Mesothelial cell of epicardium (in vitro differentiated cells): ENCODE data around the gene RTN1. TPM values are rescaled to one million over a fixed set of nuclear protein-coding genes. Genes with fewer than 3 reads are reported as not detected.

ENCODE experiments used
- DNase-seq, 2 experiments: peaks; one replicate each; pipeline ENCODE4 v3.0.0; 2021; ENCODE audit warnings: low spot score in 2 of 2; ENCODE audit not compliant: unreplicated experiment in 2 of 2
- H3K27ac Mint-ChIP-seq: 2 replicates; pipeline ENCODE4 v1.8.0; 2021; ENCODE audit warnings: mixed read lengths
- H3K27me3 Mint-ChIP-seq: 2 replicates; pipeline ENCODE4 v1.8.0; 2021; ENCODE audit warnings: low read depth, mixed read lengths
- H3K36me3 Mint-ChIP-seq: 2 replicates; pipeline ENCODE4 v1.8.0; 2021; ENCODE audit warnings: mixed read lengths
- H3K4me1 Mint-ChIP-seq: 2 replicates; pipeline ENCODE4 v1.8.0; 2021; ENCODE audit warnings: mixed read lengths
- H3K4me3 Mint-ChIP-seq: 2 replicates; pipeline ENCODE4 v1.8.0; 2021; ENCODE audit warnings: mild to moderate bottlenecking, moderate library complexity, mixed read lengths
- H3K9me3 Mint-ChIP-seq: 2 replicates; pipeline ENCODE4 v1.8.0; 2021; ENCODE audit warnings: mixed read lengths
- CTCF ChIP-seq: fragments of 200-600 bp; sonication (generic); IDR thresholded peaks from one replicate; pipeline ENCODE4 v1.5.0; 2021; ENCODE audit warnings: antibody characterized with exemption; ENCODE audit not compliant: unreplicated experiment
- total RNA-seq: library from RNA; stranded (reverse); gene quantifications from 3 replicates; pipeline ENCODE4 v1.2.1, GENCODE V29; 2021

RTN1 gene
- total RNA-seq, 1 donor from 2014 or later, result 0.78 TPM

DNA sequence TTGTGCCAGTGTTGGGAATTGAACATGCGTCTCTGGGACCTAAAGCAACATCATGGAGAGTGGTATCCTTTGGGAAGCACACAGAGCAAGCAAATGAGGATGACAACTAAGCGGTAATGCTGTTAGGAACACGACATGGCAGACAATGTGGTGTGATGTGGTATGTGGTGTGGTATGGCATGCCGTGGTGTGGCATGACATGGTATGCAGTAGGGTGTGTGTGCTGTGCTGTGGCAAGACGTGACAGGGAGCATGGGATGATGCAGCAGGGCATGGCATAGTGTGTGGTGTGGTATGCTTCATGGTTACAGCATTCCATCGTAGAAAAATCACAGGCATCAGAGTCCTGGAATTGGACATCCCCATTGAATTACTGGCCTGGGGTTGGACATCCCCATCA is 108.7 kb downstream of the RTN1 start:
- Mint-ChIP-seq H3K27ac (no peak overlapping the region), H3K36me3 (no peaks in the 10 kb centered on the region), H3K4me1 (no peaks in the 10 kb centered on the region), H3K4me3 (no peak overlapping the region), H3K27me3 (peaks cover 19% of the 10 kb centered on the region), H3K9me3 (peaks cover 3% of the 10 kb centered on the region)
- TF ChIP-seq CTCF, result no peak
- no peak for DNase-seq

- DNase-seq, result no peak
- peaks cover 11% of the 10 kb centered on the region for H3K27me3 Mint-ChIP-seq
Measured at GRCh38 chr14:59755409-59756135, 115.0 kb downstream of the RTN1 start.

DNA sequence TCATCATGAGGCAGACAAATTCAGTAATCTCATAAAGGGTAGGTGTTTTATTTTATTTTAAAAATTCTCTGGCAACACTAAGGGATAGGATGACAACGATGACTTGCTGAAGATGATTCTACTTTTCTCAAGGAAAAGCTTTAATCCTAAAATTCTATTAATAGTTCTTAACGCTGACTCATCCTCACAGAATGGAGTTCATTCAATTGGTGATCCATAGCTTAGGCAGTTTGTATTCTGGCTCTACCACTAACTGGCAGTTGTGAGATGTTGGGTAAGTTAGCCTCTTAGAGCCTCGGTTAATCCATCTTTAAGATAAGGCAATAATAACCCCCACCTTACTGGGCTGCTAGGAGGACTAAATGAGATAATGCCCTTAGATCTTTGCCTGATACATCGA is 116.3 kb downstream of the RTN1 start:
- DNase-seq, result no peak
- Mint-ChIP-seq H3K4me1 (peaks cover 15% of the 10 kb centered on the region), H3K36me3 (no peaks in the 10 kb centered on the region), H3K27ac (no peak overlapping the region), H3K9me3 (peaks cover 2% of the 10 kb centered on the region), H3K27me3 (peaks cover 7% of the 10 kb centered on the region), H3K4me3 (no peak overlapping the region)
- no peak for TF ChIP-seq CTCF

More at GRCh38 chr14:59755409-59756135, 115.0 kb downstream of the RTN1 start:
- Mint-ChIP-seq H3K4me1 (peaks cover 15% of the 10 kb centered on the region), H3K27ac (no peak overlapping the region), H3K9me3 (peaks cover 3% of the 10 kb centered on the region), H3K4me3 (no peak overlapping the region), H3K36me3 (no peaks in the 10 kb centered on the region)
- no peak for TF ChIP-seq CTCF

GRCh38 chr14:59753512-59753911 is 117.1 kb downstream of the RTN1 start:
- peaks cover 7% of the 10 kb centered on the region for H3K27me3 Mint-ChIP-seq
- no peaks in the 10 kb centered on the region for H3K36me3 Mint-ChIP-seq
- no peak overlapping the region for H3K4me3 Mint-ChIP-seq
- no peaks in the 10 kb centered on the region for H3K9me3 Mint-ChIP-seq
- no peak for TF ChIP-seq CTCF
- no peak overlapping the region for H3K27ac Mint-ChIP-seq
- no peak for DNase-seq
- peaks cover 15% of the 10 kb centered on the region for H3K4me1 Mint-ChIP-seq

GRCh38 chr14:59751578-59751977 is 119.0 kb downstream of the RTN1 start:
- Mint-ChIP-seq H3K4me3 (no peak overlapping the region), H3K9me3 (no peaks in the 10 kb centered on the region), H3K36me3 (no peaks in the 10 kb centered on the region), H3K4me1 (peaks cover 15% of the 10 kb centered on the region), H3K27me3 (no peaks in the 10 kb centered on the region), H3K27ac (no peak overlapping the region)
- DNase-seq, result no peak
- TF ChIP-seq CTCF, result no peak

DNA sequence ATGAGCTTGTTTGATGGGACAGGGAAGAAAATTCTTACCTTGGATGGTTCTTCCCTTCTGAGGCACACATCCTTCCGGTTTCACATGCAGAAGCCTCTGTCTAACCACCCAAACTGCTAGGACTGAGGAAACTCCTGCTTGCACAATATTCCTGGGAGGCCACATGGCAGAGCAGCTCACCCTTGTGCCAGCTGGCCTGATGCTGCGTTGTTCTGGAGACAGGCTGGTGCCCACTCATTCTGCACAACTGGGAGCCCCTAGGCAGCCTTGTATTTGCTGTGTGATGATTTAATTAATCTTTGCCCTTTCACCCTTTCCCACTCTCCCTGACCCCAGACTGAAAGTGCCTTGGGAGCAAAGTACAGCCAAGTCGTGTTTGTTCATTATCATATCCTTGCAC is 130.8 kb downstream of the RTN1 start:
- Mint-ChIP-seq H3K9me3 (peaks cover 30% of the 10 kb centered on the region), H3K27me3 (peaks cover 7% of the 10 kb centered on the region), H3K4me3 (no peak overlapping the region), H3K4me1 (no peaks in the 10 kb centered on the region), H3K36me3 (no peaks in the 10 kb centered on the region), H3K27ac (no peak overlapping the region)
- DNase-seq, result no peak
- TF ChIP-seq CTCF, result no peak
